Measurements from ENCODE around the gene PON3.

PON3 gene

GRCh38 chr7:95375591-95376257, 20.5 kb downstream of the PON3 start (continued):
- TF ChIP-seq SCRT1 (tag by site-specific recombination; IDR thresholded peaks at IDR 0.05; ENCODE audit: borderline replicate concordance): no peak
- TF ChIP-seq ZNF660 (tag by site-specific recombination; IDR thresholded peaks at IDR 0.05): no peak
- TF ChIP-seq ZNF114 (tag by site-specific recombination; IDR thresholded peaks at IDR 0.05): no peak
- no peak for TF ChIP-seq ZNF629 (tag by site-specific recombination; IDR thresholded peaks at IDR 0.05)

- H3K27ac ChIP-seq (ENCODE audit: extremely low read depth, low read depth, low read length): no peak overlapping the region
- POLR2A ChIA-PET: no interaction called here
- no peaks in the 10 kb centered on the region for H3K36me3 ChIP-seq (ENCODE audit: control insufficient read depth in 2 of 2, insufficient read depth in 1 of 2, low read length in 2 of 2)
- no peaks in the 10 kb centered on the region for H3K4me1 ChIP-seq (ENCODE audit: control insufficient read depth, insufficient read depth, low read length)
- CTCF ChIA-PET: interaction anchor here (0.6 to 1.0 kb wide), 3 partner anchors 12 to 1655 kb away, joined by 3 read pairs; no protein-coding TSS in a partner anchor
- TF ChIP-seq ZNF140 (tag by site-specific recombination; IDR thresholded peaks at IDR 0.05): no peak
- no peaks in the 10 kb centered on the region; the same call in 1 of the 2 replicates for H3K9me3 ChIP-seq (ENCODE audit: control insufficient read depth, insufficient read depth, low read depth, low read length)
- no peak overlapping the region for H3K4me3 ChIP-seq (ENCODE audit: low read depth, low read length)
These were observed 22.9 kb downstream of the PON3 start for GRCh38 chr7:95373323-95373722.

GRCh38 chr7:95368235-95368634, 27.9 kb downstream of the PON3 start:
- ChIA-PET CTCF (no interaction called here), POLR2A (no interaction called here)
- Histone ChIP-seq H3K4me3 (ENCODE audit: low read depth, low read length) (no peak overlapping the region), H3K9me3 (ENCODE audit: control insufficient read depth, insufficient read depth, low read depth, low read length) (no peaks in the 10 kb centered on the region), H3K4me1 (ENCODE audit: control insufficient read depth, insufficient read depth, low read length) (no peaks in the 10 kb centered on the region), H3K36me3 (ENCODE audit: control insufficient read depth in 2 of 2, insufficient read depth in 1 of 2, low read length in 2 of 2) (no peaks in the 10 kb centered on the region), H3K27ac (ENCODE audit: extremely low read depth, low read depth, low read length) (no peak overlapping the region)
- TF ChIP-seq YY1 (tag by site-specific recombination; IDR thresholded peaks at IDR 0.05): no peak
- TF ChIP-seq ZNF37A (tag by site-specific recombination; IDR thresholded peaks at IDR 0.05): no peak
- TF ChIP-seq ZBTB1 (tag by site-specific recombination; IDR thresholded peaks at IDR 0.05): no peak
- TF ChIP-seq ZNF157 (tag by site-specific recombination; IDR thresholded peaks at IDR 0.05): no peak
- TF ChIP-seq ZNF223 (tag by site-specific recombination; IDR thresholded peaks at IDR 0.05): no peak
- no peak for TF ChIP-seq ZNF155 (tag by site-specific recombination; IDR thresholded peaks at IDR 0.05)
- TF ChIP-seq PRDM4 (tag by site-specific recombination; IDR thresholded peaks at IDR 0.05): no peak
- TF ChIP-seq ZNF366 (tag by site-specific recombination; conservative IDR thresholded peaks at IDR 0.05): no peak
- no peak for TF ChIP-seq KLF7 (tag by site-specific recombination; IDR thresholded peaks at IDR 0.05; ENCODE audit: borderline replicate concordance)
- no peak for TF ChIP-seq ZNF24 (tag by site-specific recombination; IDR thresholded peaks at IDR 0.05)
- no peak for TF ChIP-seq ZNF701 (tag by site-specific recombination; IDR thresholded peaks at IDR 0.05)
- no peak for TF ChIP-seq SP2 (tag by site-specific recombination; IDR thresholded peaks at IDR 0.05)
- TF ChIP-seq ZNF184 (tag by site-specific recombination; IDR thresholded peaks at IDR 0.05): no peak

GRCh38 chr7:95367606-95368005, 28.6 kb downstream of the PON3 start:
- POLR2A ChIA-PET: no interaction called here
- H3K4me1 ChIP-seq (ENCODE audit: control insufficient read depth, insufficient read depth, low read length): no peaks in the 10 kb centered on the region
- CTCF ChIA-PET: no interaction called here
- H3K9me3 ChIP-seq (ENCODE audit: control insufficient read depth, insufficient read depth, low read depth, low read length): no peaks in the 10 kb centered on the region
- no peak overlapping the region for H3K27ac ChIP-seq (ENCODE audit: extremely low read depth, low read depth, low read length)
- H3K36me3 ChIP-seq (ENCODE audit: control insufficient read depth in 2 of 2, insufficient read depth in 1 of 2, low read length in 2 of 2): no peaks in the 10 kb centered on the region
- H3K4me3 ChIP-seq (ENCODE audit: low read depth, low read length): no peak overlapping the region
- no peak for TF ChIP-seq ZBTB11 (tag by site-specific recombination; conservative IDR thresholded peaks at IDR 0.05; ENCODE audit: low read depth)
- no peak for TF ChIP-seq GLI4 (tag by site-specific recombination; IDR thresholded peaks at IDR 0.05)
- TF ChIP-seq ZSCAN16 (tag by site-specific recombination; IDR thresholded peaks at IDR 0.05): no peak
- no peak for TF ChIP-seq ZNF660 (tag by site-specific recombination; IDR thresholded peaks at IDR 0.05)
- TF ChIP-seq CTCF (tag by site-specific recombination; IDR thresholded peaks at IDR 0.05): no peak
- TF ChIP-seq ZNF19 (tag by site-specific recombination; IDR thresholded peaks at IDR 0.05; ENCODE audit: low read depth): no peak

All from HEK293 (cell line).